RWPE2 (cell line): ENCODE results near the gene RAC3.

ENCODE experiments used
- ATAC-seq: fragments of 200-7000 bp; cut with Tn5 transposase; 3 replicates; pipeline ENCODE4 v1.9.1; 2021; ENCODE audit warnings: low read depth
- DNase-seq: peaks from one replicate; pipeline ENCODE4 v3.0.0-alpha.2; 2020; ENCODE audit warnings: low spot score
- H3K27ac ChIP-seq: fragments of 450-650 bp; 2 replicates; pipeline ENCODE4 v1.5.1; 2017; ENCODE audit warnings: mild to moderate bottlenecking; ENCODE audit not compliant: poor library complexity, severe bottlenecking
- H3K27me3 ChIP-seq: fragments of 250-450 bp; sonication (Bioruptor Pico); 2 replicates; pipeline ENCODE4 v1.5.1; 2021; ENCODE audit warnings: mild to moderate bottlenecking, moderate library complexity; ENCODE audit not compliant: insufficient read depth, poor library complexity, severe bottlenecking
- H3K36me3 ChIP-seq: fragments of 250-450 bp; sonication (Bioruptor Pico); 2 replicates; pipeline ENCODE4 v1.5.1; 2020; ENCODE audit warnings: low read depth, mild to moderate bottlenecking, moderate library complexity
- H3K4me1 ChIP-seq: fragments of 250-450 bp; sonication (Bioruptor Pico); 2 replicates; pipeline ENCODE4 v1.5.1; 2021; ENCODE audit warnings: mild to moderate bottlenecking, moderate library complexity; ENCODE audit not compliant: insufficient read depth, poor library complexity, severe bottlenecking
- H3K4me3 ChIP-seq: fragments of 250-450 bp; sonication (Bioruptor Pico); 2 replicates; pipeline ENCODE4 v1.5.1; 2021; ENCODE audit warnings: mild to moderate bottlenecking, moderate library complexity; ENCODE audit not compliant: severe bottlenecking
- H3K9me3 ChIP-seq: fragments of 250-450 bp; sonication (Bioruptor Pico); 2 replicates; pipeline ENCODE4 v1.5.1; 2021; ENCODE audit warnings: mild to moderate bottlenecking, moderate library complexity; ENCODE audit not compliant: severe bottlenecking
- CTCF ChIP-seq: fragments of 450-650 bp; IDR thresholded peaks from one replicate; pipeline ENCODE4 v1.5.1; 2017; ENCODE audit warnings: mild to moderate bottlenecking, moderate library complexity; ENCODE audit not compliant: poor library complexity, severe bottlenecking

Gene RAC3

DNA sequence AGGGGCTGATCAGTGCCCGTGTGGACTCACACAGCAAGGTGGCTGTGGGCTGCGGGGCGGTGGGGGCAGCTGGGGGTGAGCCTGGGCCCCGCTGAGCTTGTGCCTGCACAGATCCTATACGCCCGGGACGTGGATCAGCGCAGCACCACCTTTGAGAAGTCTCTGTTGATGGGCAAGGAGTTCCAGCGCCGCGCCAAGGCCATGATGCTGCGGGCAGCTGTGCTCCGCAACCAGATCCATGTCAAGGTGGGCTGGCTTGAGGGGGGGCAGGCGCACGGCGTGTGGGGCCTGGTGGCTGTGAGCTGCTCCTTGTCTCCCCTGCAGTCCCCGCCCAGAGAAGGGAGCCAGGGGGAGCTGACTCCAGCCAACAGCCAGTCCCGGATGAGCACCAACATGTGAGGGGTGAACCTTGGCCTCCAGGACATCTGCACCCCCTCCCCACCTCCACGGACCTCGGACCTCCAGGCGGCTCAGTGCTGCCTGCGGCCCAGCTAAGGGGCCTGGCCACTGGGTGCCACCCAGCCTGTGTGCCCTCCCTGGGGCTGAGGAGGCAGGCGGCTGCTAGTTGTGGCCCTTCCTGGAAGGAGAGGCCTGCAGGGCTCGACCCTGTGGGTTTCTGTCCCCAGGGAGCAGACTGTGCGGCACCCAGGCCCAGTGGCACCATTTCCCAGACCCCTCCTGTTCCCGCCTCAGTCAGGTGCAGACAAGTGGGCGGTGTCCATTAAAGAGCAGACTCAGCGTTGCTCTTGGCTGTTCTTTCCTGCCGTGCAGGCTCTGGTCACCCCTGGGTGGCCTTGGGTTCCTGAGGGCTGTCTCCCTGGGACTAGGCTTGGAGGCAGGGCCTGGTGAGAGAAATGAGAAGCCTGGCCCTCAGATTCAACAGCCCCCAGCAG is 25.5 kb downstream of the RAC3 start:
- Histone ChIP-seq H3K9me3 (no peaks in the 10 kb centered on the region), H3K27me3 (no peaks in the 10 kb centered on the region), H3K27ac (no peak overlapping the region), H3K4me3 (no peak overlapping the region), H3K4me1 (peaks cover 5% of the 10 kb centered on the region), H3K36me3 (peaks cover 81% of the 10 kb centered on the region)
- TF ChIP-seq CTCF = no peak
- DNase-seq (peak; percentile 65), ATAC-seq (peak; percentile 2; the same call in 1 of the 3 replicates)

- no peak; the same call in 2 of the 3 replicates for ATAC-seq
These were observed 26.9 kb downstream of the RAC3 start for GRCh38 chr17:82058230-82058854.

GRCh38 chr17:82058855-82059249 is 27.4 kb downstream of the RAC3 start:
- no peak for TF ChIP-seq CTCF
- no peak overlapping the region for H3K4me3 ChIP-seq
- no peak overlapping the region for H3K27ac ChIP-seq
- DNase-seq = peak; percentile 70
- H3K27me3 ChIP-seq = no peaks in the 10 kb centered on the region
- no peaks in the 10 kb centered on the region for H3K9me3 ChIP-seq
- peaks cover 93% of the 10 kb centered on the region for H3K36me3 ChIP-seq
- ATAC-seq = no peak
- no peaks in the 10 kb centered on the region for H3K4me1 ChIP-seq

More at GRCh38 chr17:82058230-82058854, 26.9 kb downstream of the RAC3 start:
- no peak overlapping the region for H3K4me3 ChIP-seq
- DNase-seq = no peak
- no peaks in the 10 kb centered on the region for H3K4me1 ChIP-seq
- TF ChIP-seq CTCF = no peak
- no peaks in the 10 kb centered on the region for H3K27me3 ChIP-seq
- H3K27ac ChIP-seq = no peak overlapping the region
- H3K9me3 ChIP-seq = no peaks in the 10 kb centered on the region
- H3K36me3 ChIP-seq = peaks cover 93% of the 10 kb centered on the region

GRCh38 chr17:82059272-82060000 is 28.0 kb downstream of the RAC3 start:
- Histone ChIP-seq H3K27me3 (no peaks in the 10 kb centered on the region), H3K4me1 (no peaks in the 10 kb centered on the region), H3K9me3 (no peaks in the 10 kb centered on the region), H3K27ac (no peak overlapping the region), H3K4me3 (no peak overlapping the region), H3K36me3 (peaks cover 93% of the 10 kb centered on the region)
- peak; percentile 68 for DNase-seq
- no peak for TF ChIP-seq CTCF
- 0 out of 3 replicates have a peak, but pooled peaks have one; percentile 1 for ATAC-seq
